Esophagus squamous epithelium (tissue), 5 donors: ENCODE results near the gene NDUFA12. TPM values are rescaled to one million over a fixed set of nuclear protein-coding genes. Genes with fewer than 3 reads are reported as not detected.

Experiments used
- DNase-seq: peaks from one replicate; lab custom pipeline; 2025; lab: John Stamatoyannopoulos, UW
- H3K27ac ChIP-seq, 4 donors: fragments of 200-600 bp; sonication (generic); one replicate each; pipeline ENCODE4 v1.5.1; 2016 to 2019; ENCODE audit warnings: mild to moderate bottlenecking in 1 of 4
- H3K27me3 ChIP-seq, 4 donors: fragments of 200-600 bp; sonication (generic); 1 replicate in 3 of 4; 2 replicates in 1 of 4; pipeline versions ENCODE4 v1.5.1 to v1.6.0; 2017 to 2021; ENCODE audit warnings: antibody characterized with exemption in 1 of 4
- H3K36me3 ChIP-seq, 3 donors: fragments of 200-600 bp; sonication (generic); one replicate each; pipeline ENCODE4 v1.5.1; 2016 to 2019
- H3K4me1 ChIP-seq, 3 donors: fragments of 200-600 bp; sonication (generic); one replicate each; pipeline ENCODE4 v1.5.1; 2017 to 2019
- H3K4me3 ChIP-seq, 4 donors: fragments of 200-600 bp; sonication (generic); 1 replicate in 3 of 4; 2 replicates in 1 of 4; pipeline ENCODE4 v1.5.1; 2016 to 2019; ENCODE audit warnings: mild to moderate bottlenecking in 2 of 4, moderate library complexity in 1 of 4
- H3K9me3 ChIP-seq, 3 donors: fragments of 200-600 bp; sonication (generic); one replicate each; pipeline ENCODE4 v1.5.1; 2016 to 2019
- CTCF ChIP-seq, 6 experiments: fragments of 450-650 bp in 4 of 6; fragments of 200-600 bp in 2 of 6; sonication (generic) in 2 of 6; IDR thresholded peaks; one replicate each; pipeline ENCODE4 v1.5.1; 2016 to 2019; ENCODE audit warnings: antibody characterized with exemption in 6 of 6, mild to moderate bottlenecking in 4 of 6, moderate library complexity in 4 of 6
- POLR2A ChIP-seq, 4 donors: fragments of 450-650 bp; IDR thresholded peaks; one replicate each; pipeline ENCODE4 v1.6.1; 2017; ENCODE audit warnings: antibody characterized with exemption in 4 of 4, mild to moderate bottlenecking in 4 of 4, moderate library complexity in 3 of 4
- WGBS, 2 donors: methylation state at CpG; one replicate each; pipeline ENCODE4 v1.1.5; 2018; 5-methylcytosine and 5-hydroxymethylcytosine counted together
- intact Hi-C: fragments of 100-400 bp; cut with DNase I; formaldehyde crosslinking; loops from one replicate; pipeline ENCODE4 v1.15.0; 2022
- total RNA-seq, 4 donors: library from RNA; depleted of rRNA; stranded (reverse); fragments of >200 nt; gene quantifications; one replicate each; pipeline ENCODE4 v1.1.0, GENCODE V29; 2016
- donor health status: DM: yes; HTN: yes; CAD: no.

NDUFA12 gene
- total RNA-seq, 4 donors from 2014 or later = 86.1 to 163 (median 97.6) TPM

- WGBS, 2 donors = 0% methylated on average over 1 of the region's 1 CpG
- no peak for DNase-seq
- H3K36me3 ChIP-seq = no peaks in the 10 kb centered on the region
- peaks cover 4 to 44% (median 24%) of the 10 kb centered on the region in 3 donors for H3K4me1 ChIP-seq
- H3K9me3 ChIP-seq = no peaks in the 10 kb centered on the region
- H3K4me3 ChIP-seq = no peak overlapping the region
- no peak for TF ChIP-seq POLR2A (IDR thresholded peaks at IDR 0.05)
- TF ChIP-seq CTCF (IDR thresholded peaks at IDR 0.05) = no peak
- peak overlapping the region in 3 of 4 donors; percentile 7 to 64 (median 56) for H3K27ac ChIP-seq
- no peaks in the 10 kb centered on the region for H3K27me3 ChIP-seq
- intact Hi-C loops = no loop called here
Observed at GRCh38 chr12:94954029-94954685, 49.3 kb downstream of the NDUFA12 start.

GRCh38 chr12:94952325-94952724, 51.2 kb downstream of the NDUFA12 start:
- Histone ChIP-seq H3K4me3 (no peak overlapping the region), H3K27me3 (no peaks in the 10 kb centered on the region), H3K27ac (peak overlapping the region in 1 of 4 donors; percentile 58), H3K4me1 (peaks cover 4 to 44% (median 24%) of the 10 kb centered on the region in 3 donors), H3K36me3 (no peaks in the 10 kb centered on the region), H3K9me3 (no peaks in the 10 kb centered on the region)
- intact Hi-C loops = no loop called here
- no peak for DNase-seq
- TF ChIP-seq POLR2A (IDR thresholded peaks at IDR 0.05) (no peak), CTCF (IDR thresholded peaks at IDR 0.05) (no peak)
- WGBS, 2 donors = 48 to 51% methylated on average over 2 of the region's 2 CpGs

GRCh38 chr12:94951071-94951934, 52.2 kb downstream of the NDUFA12 start:
- 39 to 40% methylated on average over 7 of the region's 7 CpGs for WGBS, 2 donors
- intact Hi-C loops = no loop called here
- no peaks in the 10 kb centered on the region for H3K36me3 ChIP-seq
- peaks cover 4 to 44% (median 24%) of the 10 kb centered on the region in 3 donors for H3K4me1 ChIP-seq
- no peak overlapping the region for H3K4me3 ChIP-seq
- no peaks in the 10 kb centered on the region for H3K9me3 ChIP-seq
- no peak for DNase-seq
- no peaks in the 10 kb centered on the region for H3K27me3 ChIP-seq
- no peak for TF ChIP-seq CTCF (IDR thresholded peaks at IDR 0.05)
- peak overlapping the region in 3 of 4 donors; percentile 19 to 58 (median 21) for H3K27ac ChIP-seq

- Histone ChIP-seq H3K27ac (no peak overlapping the region), H3K36me3 (no peaks in the 10 kb centered on the region), H3K4me1 (peaks cover 0 to 27% (median 20%) of the 10 kb centered on the region in 3 donors), H3K4me3 (no peak overlapping the region), H3K27me3 (no peaks in the 10 kb centered on the region), H3K9me3 (no peaks in the 10 kb centered on the region)
- DNase-seq = no peak
- no peak for TF ChIP-seq POLR2A (IDR thresholded peaks at IDR 0.05)
- TF ChIP-seq CTCF (IDR thresholded peaks at IDR 0.05) = no peak
- intact Hi-C loops = no loop called here
- WGBS, 2 donors = 80 to 100% methylated on average over 3 to 5 of the region's 6 CpGs
Observed at GRCh38 chr12:94948232-94948810, 55.2 kb downstream of the NDUFA12 start.
